ENCODE data around the gene GABRR1.
"Not testable (repeated sequence)": the region's sequence is repeated elsewhere in the genome, so short reads cannot be mapped to it uniquely, and the experiment has no call there.

The GABRR1 gene

GRCh38 chr6:89250239-89250638 lies 33.1 kb upstream of the GABRR1 start:
- in situ Hi-C loops (cut with MboI; ENCODE audit: low sequenced_read_pairs, unreplicated experiment), result loop anchor here (10.0 kb wide), 1 partner anchor 265 kb away; no protein-coding TSS in a partner anchor
- TF ChIP-seq CTCF (IDR thresholded peaks at IDR 0.05; ENCODE audit: borderline replicate concordance, control extremely low read depth, extremely low read depth, insufficient read depth, missing control alignments), result no peak
- no peak for DNase-seq (ENCODE audit: low spot score)

- no peak for DNase-seq (ENCODE audit: low spot score)
- no peak for TF ChIP-seq CTCF (IDR thresholded peaks at IDR 0.05; ENCODE audit: borderline replicate concordance, control extremely low read depth, extremely low read depth, insufficient read depth, missing control alignments)
- in situ Hi-C loops (cut with MboI; ENCODE audit: low sequenced_read_pairs, unreplicated experiment), result no loop called here
These were observed 27.3 kb upstream of the GABRR1 start for GRCh38 chr6:89244241-89244985.

- no peak for DNase-seq (ENCODE audit: low spot score)
- TF ChIP-seq CTCF (IDR thresholded peaks at IDR 0.05; ENCODE audit: borderline replicate concordance, control extremely low read depth, extremely low read depth, insufficient read depth, missing control alignments), result no peak
- in situ Hi-C loops (cut with MboI; ENCODE audit: low sequenced_read_pairs, unreplicated experiment), result no loop called here
These were observed 26.1 kb upstream of the GABRR1 start for GRCh38 chr6:89243331-89243629.

- TF ChIP-seq CTCF (IDR thresholded peaks at IDR 0.05; ENCODE audit: borderline replicate concordance, control extremely low read depth, extremely low read depth, insufficient read depth, missing control alignments), result no peak
- in situ Hi-C loops (cut with MboI; ENCODE audit: low sequenced_read_pairs, unreplicated experiment), result no loop called here
- peak; percentile 34 for DNase-seq (ENCODE audit: low spot score)
These were observed 25.6 kb upstream of the GABRR1 start for GRCh38 chr6:89242574-89243330.

GRCh38 chr6:89239338-89239737 lies 22.2 kb upstream of the GABRR1 start:
- in situ Hi-C loops (cut with MboI; ENCODE audit: low sequenced_read_pairs, unreplicated experiment), result no loop called here
- DNase-seq (ENCODE audit: low spot score), result peak; percentile 41
- TF ChIP-seq CTCF (IDR thresholded peaks at IDR 0.05; ENCODE audit: borderline replicate concordance, control extremely low read depth, extremely low read depth, insufficient read depth, missing control alignments), result peak; percentile 34

- no peak for TF ChIP-seq CTCF (IDR thresholded peaks at IDR 0.05; ENCODE audit: borderline replicate concordance, control extremely low read depth, extremely low read depth, insufficient read depth, missing control alignments)
- in situ Hi-C loops (cut with MboI; ENCODE audit: low sequenced_read_pairs, unreplicated experiment), result no loop called here
- no peak for DNase-seq (ENCODE audit: low spot score)
These were observed 20.0 kb upstream of the GABRR1 start for GRCh38 chr6:89237158-89237557.

- in situ Hi-C loops (cut with MboI; ENCODE audit: low sequenced_read_pairs, unreplicated experiment); DNase-seq (ENCODE audit: low spot score): not testable (repeated sequence)
These were observed 16.4 kb upstream of the GABRR1 start for GRCh38 chr6:89233605-89234004.
